Renal cortex interstitium (tissue), 11 donors: ENCODE measurements around the gene NDUFS2. TPM values are rescaled to one million over a fixed set of nuclear protein-coding genes. Genes with fewer than 3 reads are reported as not detected.

Experiments used
- DNase-seq, 11 donors: peaks; one replicate each; pipeline ENCODE4 v3.0.0-alpha.2; 2013; ENCODE audit warnings: low read depth in 9 of 11, low spot score in 4 of 11; ENCODE audit errors: extremely low read depth in 1 of 11
- polyA plus RNA-seq, 3 donors: library from polyadenylated mRNA; unstranded; fragments of 120-200 nt; gene quantifications; one replicate each; pipeline ENCODE4 v1.2.1, GENCODE V29; 2013; ENCODE audit not compliant: insufficient read length in 3 of 3

NDUFS2 gene
- polyA plus RNA-seq, 3 donors: 200 to 212 (median 200) TPM

DNA sequence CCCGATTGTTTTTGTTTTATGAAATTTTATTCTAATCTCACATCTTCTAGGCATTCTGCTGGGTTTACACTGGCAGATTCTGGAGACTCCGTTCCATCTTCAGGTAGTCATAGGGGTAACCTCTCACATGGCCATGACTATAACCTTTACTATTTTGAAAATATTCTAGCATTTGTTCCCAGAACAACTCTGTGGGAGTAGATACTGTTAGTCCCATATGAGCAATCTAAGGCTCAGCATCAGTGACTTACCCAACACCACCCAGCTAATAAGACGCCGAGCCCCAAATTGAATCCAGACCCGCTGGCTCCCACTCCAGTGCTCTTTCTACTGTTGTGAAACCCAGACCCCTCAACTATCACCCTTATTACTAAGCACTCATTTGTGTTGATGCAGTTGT lies 13.1 kb upstream of the NDUFS2 start:
- no peak for DNase-seq

DNA sequence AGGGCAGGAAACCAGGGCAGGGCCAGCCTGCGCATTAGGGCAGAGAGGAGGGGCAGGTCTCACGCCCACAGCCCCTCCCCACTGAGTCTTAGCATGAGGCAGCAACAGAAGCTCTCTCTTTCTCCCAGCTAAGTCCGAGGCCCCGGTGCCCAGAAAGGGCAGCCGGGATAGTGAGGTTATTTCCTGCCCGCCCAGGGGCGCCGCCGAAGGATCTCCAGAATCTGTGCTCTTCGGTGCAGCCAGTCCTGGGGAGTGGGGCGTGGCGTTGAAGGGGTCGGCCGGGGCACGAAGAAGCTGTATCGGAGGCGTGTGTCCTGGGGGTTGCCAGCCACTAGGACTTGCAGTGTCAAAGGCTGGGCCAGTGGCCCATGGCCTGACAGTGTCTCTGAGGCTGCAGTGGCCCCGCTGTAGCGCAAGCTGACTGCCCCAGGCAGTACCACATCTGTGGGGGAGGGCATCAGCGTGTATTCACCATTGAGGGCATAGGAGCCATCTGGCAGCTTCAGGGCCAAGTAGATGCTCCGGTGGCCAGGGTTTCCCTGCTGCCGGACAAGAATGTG lies 11.1 kb upstream of the NDUFS2 start:
- DNase-seq: no peak

DNA sequence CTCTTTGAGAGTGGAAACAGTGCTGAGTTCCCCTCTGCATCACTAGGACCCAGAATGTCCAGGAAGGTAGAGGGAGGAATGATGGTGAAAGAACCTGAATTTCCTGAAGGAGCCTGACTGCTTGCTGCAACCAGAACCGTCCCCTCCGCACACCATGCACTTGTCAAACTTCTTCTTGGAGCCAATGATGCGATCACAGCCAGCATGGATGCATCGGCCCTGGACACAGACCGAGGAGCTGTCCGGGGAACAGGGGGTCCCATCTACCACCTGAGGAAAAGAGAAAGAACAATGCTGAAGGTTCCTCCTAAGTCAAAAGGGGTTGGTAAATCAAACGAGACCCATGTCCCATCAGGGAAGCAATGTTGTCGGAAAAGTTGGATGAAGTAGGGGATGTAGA lies 10.2 kb upstream of the NDUFS2 start:
- no peak for DNase-seq

DNA sequence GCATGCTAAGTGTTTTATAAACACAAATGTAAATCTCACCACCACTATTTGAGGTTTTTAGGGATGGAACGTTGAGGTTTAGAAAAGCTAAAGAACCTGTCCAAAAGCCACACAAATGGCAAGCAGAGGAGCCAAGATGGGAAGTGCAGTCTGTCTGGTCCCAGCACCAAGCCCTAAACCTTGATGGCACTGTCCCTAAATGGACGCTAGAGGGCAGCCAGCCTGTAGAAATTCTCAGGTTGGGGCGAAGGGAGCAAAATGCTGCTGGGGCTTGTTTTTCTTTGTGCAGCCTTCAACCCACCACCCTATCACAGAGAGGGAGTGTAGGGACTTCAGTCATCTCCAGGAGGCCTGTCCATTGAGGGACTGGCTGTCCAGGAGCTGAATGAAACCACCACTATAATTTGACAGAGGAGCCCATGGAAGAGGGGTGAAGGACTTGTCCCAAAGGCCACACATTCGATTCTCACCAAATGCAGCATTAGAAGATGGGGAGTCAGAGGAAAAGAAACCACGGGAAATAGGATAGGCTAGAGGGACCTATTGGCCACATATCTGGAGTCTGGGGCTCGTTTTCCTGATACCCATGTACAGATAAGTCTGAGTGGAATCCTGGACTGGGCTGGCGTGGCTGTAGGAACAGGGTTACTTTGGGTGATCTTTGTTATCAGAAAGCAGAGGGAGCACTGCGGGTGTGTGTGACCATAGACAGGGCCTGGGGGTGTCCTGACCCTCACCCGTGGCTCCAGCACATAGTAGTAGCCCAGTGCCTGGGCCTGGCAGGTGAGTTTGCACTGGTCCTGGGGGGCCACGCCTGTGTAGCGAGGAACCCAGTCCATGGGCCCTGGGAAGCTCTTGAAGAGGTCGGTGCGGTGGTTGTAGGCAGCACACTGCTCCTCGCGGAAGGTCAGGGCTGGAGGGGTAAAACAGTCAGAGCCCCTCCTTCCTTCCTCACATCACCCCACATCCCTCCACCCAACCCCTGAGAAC lies 9.4 kb upstream of the NDUFS2 start:
- peak in 1 of 11 donors; percentile 46 for DNase-seq

DNA sequence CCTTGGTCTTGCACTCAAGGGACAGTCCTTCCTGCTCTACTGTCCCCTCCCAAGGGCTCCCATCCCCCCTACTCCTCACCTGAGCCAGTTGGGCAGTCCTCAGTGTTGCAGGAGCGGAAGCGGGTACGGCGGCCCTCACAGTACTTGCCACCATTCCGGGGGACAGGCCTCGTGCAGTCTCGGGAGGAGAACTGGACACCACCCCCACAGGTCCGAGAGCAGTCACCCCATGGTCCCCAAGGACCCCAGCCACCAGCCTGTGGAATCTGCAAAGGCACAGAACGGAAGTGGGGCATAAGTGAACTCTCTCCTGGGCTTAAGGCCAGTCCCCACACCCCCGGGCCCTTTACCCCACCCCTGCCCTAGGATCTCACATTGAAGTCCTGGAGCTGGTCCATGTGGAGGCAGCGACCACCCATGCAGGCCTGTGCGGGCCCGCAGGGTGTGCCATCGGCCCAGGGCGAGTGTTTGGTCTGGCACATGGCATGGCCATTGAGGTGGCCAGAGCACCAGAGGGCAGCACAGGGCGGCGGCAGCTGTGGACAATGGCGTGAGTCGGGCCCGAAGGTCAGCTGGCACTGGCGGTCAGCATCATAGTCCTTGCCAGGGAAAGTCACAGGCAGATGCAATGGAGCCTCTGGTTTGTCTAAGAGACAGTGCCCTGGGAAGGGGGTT lies 8.5 kb upstream of the NDUFS2 start:
- no peak for DNase-seq

DNA sequence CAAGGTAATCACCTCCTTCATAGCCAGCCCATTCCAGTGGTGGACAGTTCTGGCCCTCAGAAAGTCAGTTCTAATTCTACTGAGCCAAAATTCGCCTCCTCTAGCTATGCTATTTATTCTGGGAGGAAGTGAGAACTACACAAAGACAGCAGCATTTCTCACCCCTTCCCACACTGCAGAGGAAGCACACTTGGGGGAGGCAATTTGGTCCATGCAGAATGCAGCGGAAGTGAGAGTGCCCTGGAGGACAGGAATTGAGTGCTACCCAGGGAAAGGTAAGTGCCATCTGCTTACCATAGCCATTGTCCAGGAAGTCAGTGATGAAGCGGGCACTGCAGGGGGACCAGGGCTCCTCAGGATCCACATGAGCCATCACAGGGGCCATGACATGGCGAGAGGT lies 7.0 kb upstream of the NDUFS2 start:
- no peak for DNase-seq

DNA sequence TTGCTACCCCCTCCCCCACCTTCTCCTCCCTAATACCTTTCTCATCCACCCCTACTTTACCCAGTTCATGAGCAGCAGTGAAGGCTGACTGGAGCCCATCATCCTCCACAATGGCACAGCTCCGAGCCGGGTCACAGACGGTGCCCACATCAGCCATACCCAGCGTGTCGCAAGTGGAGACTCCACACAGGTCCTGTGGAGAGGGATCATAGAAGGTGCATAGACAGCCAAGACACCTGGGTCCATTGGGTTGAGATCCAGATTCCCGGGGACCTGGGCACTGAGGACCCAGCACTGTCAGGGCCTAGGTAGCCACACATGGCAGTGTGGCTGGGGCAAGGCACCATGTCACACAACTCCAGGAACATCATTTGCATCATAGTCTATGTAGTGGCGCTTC lies 6.1 kb upstream of the NDUFS2 start:
- DNase-seq: no peak

DNA sequence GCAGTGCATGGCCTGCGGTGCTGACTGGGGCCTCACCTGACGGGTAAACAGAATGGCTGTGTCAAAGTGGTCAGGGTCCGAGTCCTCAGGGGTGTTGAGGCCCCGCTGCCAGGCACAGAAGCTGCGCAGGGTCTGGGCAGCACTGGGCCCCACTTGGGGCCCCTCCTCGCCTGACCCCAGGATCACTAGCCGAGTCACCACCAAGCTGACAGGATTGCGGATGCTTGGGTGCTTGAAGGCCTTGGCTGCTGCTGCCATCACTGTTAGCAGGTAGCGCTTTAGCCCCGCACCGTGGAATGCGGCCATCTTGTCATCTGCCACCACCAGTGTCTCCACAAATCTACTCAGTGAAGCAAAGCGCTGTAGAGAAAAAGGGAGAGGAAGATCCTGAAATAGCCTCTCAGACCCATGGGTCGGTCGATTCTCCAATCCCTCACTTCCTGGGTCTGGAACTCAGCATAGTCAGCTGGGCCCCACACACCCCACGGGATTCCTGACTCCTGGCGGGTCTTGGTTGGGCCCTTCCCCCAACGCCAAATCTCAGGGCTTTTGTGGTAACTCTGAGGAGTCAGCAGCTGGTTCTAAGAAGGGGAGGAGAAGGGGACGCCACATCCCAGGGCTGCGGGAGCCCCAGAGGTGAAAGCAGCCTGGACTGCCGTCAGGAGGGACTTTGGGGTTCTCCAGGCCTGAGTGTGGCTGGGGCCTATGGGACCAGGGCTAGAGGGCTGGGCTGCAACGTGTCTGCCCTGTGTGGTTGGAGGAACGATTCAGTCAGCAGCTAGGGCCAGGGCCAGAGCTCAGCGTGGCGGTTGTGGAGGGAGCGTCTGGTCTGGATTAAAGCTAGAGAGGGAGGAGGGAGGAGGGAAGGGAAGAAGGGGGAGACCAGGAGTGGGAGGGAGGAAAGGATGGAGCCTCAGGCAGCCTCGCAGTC lies 5.4 kb upstream of the NDUFS2 start:
- peak in 1 of 11 donors; percentile 39 for DNase-seq

DNA sequence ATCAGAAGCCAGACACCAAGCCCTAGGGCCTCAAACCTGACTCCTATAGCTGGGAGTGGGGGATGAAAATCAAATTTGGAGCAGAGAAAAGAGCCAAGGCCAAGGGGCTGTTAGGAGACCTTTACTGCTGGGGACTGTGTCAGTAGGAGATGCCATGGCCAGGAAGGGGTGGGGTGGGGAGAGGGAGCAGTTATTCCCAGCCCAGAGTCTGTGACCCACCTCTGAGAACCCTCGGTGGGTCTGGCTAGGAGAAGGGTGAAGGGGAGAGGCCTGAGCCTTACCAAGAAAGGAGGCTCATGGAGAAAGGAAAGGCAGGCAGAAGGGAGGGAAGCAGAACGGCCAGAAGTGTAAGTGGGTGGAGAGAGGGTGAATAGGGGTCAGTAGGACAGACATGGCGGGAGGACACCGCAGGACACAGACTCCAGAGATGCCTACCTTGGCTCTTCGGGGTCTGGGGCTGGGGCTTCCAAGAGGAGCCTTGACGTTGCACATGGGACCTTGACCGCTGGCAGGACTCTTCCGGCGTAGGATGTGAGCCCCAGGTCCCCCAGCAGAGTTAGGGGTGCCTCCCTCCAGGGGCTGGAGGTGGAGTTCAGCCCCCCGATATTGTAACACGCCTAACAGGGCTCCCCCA lies 4.5 kb upstream of the NDUFS2 start:
- DNase-seq: no peak

DNA sequence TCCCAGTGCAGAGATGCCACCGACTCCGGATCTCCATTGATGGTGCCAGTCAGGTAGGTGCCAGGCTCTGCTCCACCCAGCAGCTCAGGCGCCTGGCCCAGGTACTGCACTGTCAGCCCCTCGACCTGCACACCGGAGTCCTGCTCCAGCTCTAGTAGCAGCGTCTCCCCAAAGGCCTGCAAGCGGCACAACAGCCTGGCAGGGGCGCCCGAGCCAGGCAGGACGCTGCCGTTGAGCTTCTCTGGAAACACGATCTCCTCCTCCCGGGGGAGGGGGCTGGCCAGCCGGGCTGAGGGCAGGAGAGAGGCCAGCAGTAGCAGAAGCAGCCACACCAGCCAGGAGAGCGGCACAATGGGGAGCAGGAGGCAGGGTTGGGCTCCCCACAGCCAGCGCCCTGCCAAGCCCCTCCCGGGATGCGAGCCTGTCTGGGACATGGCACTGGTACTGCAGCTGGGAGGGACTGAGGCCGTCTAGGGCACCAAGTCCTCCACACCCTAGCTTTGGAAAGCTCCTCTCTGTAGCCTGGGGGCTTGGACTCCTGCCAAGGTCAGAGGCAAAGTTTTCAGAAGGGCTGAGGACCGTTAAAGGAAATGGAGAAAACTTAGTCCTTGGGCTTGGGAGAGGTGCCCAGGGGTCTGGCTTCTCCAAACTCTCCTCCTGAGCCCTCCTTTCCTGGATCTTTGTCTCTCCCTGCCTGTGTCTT lies 3.8 kb upstream of the NDUFS2 start:
- DNase-seq: peak in 2 of 11 donors; percentile 29 to 67

DNA sequence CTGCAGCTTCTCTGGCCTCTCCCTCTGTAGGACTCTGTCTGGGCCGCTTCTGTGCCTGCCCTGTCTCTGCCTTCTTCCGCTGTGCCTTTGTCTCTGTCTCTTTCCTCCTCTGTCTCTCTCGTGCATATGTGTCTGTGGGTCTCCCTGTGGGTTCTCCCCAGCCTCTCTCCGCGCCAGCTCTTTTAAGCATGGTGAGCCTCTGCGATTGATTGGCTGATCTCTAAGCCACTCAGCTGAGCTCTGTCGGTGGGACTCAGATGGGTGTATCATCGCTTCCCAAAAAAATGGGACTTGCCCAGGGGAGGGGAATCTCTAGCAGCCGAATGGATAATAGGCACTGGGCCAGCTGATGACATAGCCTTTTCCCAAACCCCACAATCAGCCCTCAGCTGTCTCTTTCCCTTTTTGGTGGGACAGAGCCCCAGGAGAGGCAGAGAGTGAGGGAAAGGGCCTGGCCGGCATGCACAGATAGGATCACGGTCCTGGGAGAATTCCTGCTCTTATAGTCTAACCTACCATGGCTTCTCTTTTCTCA lies 3.2 kb upstream of the NDUFS2 start, which contains the start of gene ADAMTS4:
Gene ADAMTS4, minus strand, starts transcription at position 158 of the 535 bp plus-strand sequence. CDS start 427 bp downstream, outside the sequence.
- peak in 1 of 11 donors; percentile 30 for DNase-seq

DNA sequence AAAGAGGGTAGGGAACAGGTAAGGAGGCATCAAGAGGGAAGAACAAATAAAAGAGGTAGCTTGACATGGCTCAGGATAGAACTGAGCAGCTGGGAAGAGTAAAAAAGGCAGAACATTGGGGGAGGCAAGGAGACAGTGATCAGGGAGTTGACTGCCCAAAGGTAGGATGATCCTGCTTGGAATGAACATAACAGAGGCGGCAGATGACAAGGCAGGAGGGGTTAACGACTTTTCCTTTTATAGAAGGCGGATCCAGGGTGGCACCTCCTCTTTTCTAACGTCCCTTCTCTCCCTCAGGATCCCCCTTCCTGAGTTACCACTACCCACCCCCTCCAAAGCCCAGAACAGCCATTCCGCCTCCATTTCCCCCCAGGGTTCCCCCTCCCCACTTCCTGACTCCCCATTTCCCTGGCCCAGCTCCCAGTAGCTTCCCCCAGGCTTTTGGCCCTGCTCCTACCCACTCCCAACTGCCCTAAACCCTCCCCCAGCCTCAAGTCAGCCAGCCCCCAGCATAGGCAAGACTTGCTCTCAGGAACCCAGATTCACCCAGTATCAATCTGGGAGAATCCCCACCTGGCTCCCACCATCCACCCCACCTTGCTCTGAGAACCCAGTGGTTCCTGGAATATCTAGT lies 2.5 kb upstream of the NDUFS2 start:
- DNase-seq: no peak

DNA sequence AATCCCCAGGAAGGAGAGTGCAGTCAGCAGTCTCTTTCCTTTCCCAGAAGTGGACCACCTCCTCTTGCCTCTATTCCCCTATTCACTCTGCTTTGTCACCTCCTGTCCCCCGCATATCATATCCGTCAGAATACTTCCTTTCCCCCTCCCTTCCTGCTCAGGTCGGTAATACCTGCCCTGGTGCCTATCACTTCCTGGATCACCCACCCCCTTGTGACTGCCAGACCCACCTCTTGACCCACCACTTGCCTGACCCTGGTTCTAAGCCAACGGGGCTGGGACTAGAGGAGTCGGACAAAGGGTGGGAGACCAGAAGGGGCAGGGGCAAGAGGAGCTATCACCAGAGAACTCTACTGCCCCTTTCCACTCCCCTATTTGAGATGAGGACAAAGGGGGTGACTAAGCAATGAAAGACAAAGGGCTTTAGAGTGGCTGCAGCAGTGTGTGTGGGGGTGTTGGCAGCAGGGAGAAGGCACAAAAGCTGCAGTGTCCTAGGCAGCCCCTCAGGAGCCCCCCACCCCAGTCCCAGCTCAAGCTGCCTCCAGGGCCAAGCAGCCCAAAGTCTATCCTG lies 1.7 kb upstream of the NDUFS2 start:
- DNase-seq: no peak

DNA sequence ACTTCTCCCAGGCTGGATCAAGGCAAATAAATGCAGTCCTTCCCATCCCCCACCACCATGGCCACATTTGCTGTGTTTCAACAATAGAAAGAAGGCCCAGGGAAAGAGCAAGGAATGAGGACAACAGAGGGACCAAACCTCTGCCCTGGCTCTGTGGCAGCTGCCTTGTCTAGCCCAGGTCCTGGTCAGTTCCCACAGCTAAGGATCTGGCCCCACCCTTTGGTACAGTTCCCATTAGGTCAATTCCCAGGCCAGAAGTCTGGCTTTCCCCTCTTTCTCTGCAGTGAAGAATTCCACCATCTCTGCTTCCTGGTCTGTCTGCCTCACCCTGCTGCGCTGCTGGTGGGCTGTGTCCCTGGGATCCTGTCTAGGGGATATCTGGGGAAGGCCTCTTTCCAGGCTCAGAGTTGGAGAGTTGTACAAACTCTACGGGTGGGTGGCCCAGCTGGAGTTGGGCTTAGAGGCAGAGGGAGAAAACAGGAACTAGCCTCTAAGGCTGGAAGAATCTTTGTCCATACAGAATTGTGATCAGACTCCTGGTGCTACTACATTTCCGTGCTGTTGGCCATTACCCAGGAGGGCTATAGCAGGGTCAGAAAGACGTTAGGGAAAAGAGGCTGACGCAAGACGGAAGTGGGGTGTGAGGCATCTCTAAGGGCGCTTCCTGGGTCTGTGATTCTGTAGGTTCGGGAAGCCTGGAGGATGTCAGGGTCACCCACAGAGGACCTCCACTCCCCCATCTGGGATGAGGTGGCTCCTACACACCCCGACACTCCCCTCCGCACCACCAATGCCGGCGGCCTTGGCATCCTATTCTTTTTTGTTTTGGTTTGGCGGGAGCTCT lies 953 bp upstream of the NDUFS2 start:
- DNase-seq: no peak

DNA sequence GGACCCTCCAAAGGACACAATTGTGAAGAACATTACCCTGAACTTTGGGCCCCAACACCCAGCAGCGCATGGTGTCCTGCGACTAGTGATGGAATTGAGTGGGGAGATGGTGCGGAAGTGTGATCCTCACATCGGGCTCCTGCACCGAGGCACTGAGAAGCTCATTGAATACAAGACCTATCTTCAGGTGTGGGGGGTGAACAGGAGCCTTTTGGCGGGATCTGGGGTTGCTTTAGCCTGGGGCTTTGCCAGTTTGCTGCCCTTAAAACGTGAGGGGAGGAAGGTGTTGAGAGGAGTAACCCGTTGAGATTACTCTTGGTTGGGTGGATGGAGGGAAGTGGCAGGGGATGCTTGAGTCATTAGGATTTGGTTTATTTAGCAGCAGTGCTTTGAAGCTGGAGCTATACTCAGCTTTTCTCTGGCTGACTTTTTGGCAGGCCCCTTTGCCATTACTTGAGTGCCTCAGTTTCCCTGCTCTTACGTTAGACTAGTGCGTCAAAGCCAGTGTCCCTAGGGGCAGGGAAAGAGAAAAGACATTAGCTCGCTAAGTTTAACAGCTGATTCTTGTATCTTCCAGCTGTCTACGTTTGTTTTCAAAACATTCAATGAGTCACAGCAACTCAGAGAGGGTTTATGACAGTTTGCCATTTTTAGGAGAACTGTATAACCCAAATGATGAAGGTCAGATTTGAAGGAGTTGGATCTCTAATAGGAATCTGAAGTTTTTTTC lies 4.4 kb downstream of the NDUFS2 start:
- DNase-seq: no peak
